Mesenchymal stem cell (in vitro differentiated cells and primary cell): Measurements from ENCODE around the gene ADA.

ENCODE experiments used
- DNase-seq: peaks from one replicate; pipeline ENCODE4 v3.0.0-alpha.2; 2013
- H2AFZ ChIP-seq: one replicate; pipeline ENCODE4 v1.6.1; 2013; ENCODE audit warnings: low read depth, mild to moderate bottlenecking, control low read depth, inconsistent platforms, low read length, moderate library complexity
- H2AK5ac ChIP-seq: 2 replicates; pipeline ENCODE4 v1.6.1; 2013; ENCODE audit warnings: low read length, moderate library complexity, mild to moderate bottlenecking, inconsistent platforms; ENCODE audit not compliant: severe bottlenecking
- H2BK120ac ChIP-seq: one replicate; pipeline ENCODE4 v1.6.1; 2013; ENCODE audit warnings: low read depth, mild to moderate bottlenecking, inconsistent platforms, low read length, moderate library complexity
- H2BK12ac ChIP-seq, 2 experiments: one replicate each; pipeline ENCODE4 v1.6.1; 2013; ENCODE audit warnings: inconsistent platforms in 2 of 2, low read length in 2 of 2, mild to moderate bottlenecking in 2 of 2, moderate library complexity in 2 of 2, control low read depth in 1 of 2
- H2BK15ac ChIP-seq: one replicate; pipeline ENCODE4 v1.6.1; 2013; ENCODE audit warnings: mild to moderate bottlenecking, low read depth, inconsistent platforms; ENCODE audit not compliant: poor library complexity, severe bottlenecking
- H2BK5ac ChIP-seq: 2 replicates; pipeline ENCODE4 v1.6.1; 2013; ENCODE audit warnings: low read depth, mild to moderate bottlenecking, low read length, control low read depth, inconsistent platforms; ENCODE audit not compliant: poor library complexity, severe bottlenecking
- H3K14ac ChIP-seq, 2 experiments: one replicate each; pipeline ENCODE4 v1.6.1; 2013; ENCODE audit warnings: inconsistent platforms in 2 of 2, low read length in 2 of 2, control low read depth in 1 of 2, mild to moderate bottlenecking in 1 of 2, moderate library complexity in 1 of 2
- H3K18ac ChIP-seq, 2 experiments: one replicate each; pipeline ENCODE4 v1.6.1; 2013; ENCODE audit warnings: inconsistent platforms in 2 of 2, low read length in 2 of 2, control low read depth in 1 of 2, low read depth in 1 of 2, mild to moderate bottlenecking in 1 of 2
- H3K23ac ChIP-seq, 2 experiments: one replicate each; pipeline ENCODE4 v1.6.1; 2013; ENCODE audit warnings: inconsistent platforms in 2 of 2, low read length in 2 of 2, mild to moderate bottlenecking in 2 of 2, moderate library complexity in 2 of 2, control low read depth in 1 of 2
- H3K27ac ChIP-seq: 2 replicates; pipeline ENCODE4 v1.5.1; 2013; ENCODE audit warnings: mild to moderate bottlenecking, moderate library complexity, low read length, control low read depth, inconsistent platforms; ENCODE audit not compliant: poor library complexity, severe bottlenecking
- H3K27me3 ChIP-seq, 2 experiments: 2 replicates each; pipeline versions ENCODE4 v1.6.1 to v1.7.0; 2013; ENCODE audit warnings: low read length in 2 of 2, mild to moderate bottlenecking in 2 of 2, moderate library complexity in 2 of 2, control low read depth in 1 of 2, inconsistent platforms in 1 of 2; ENCODE audit not compliant: control insufficient read depth in 1 of 2, insufficient read depth in 1 of 2
- H3K36me3 ChIP-seq, 2 experiments: 2 replicates each; pipeline versions ENCODE4 v1.6.1 to v1.7.0; 2013; ENCODE audit warnings: low read length in 2 of 2, control low read depth in 1 of 2, inconsistent platforms in 1 of 2, low read depth in 1 of 2, mild to moderate bottlenecking in 1 of 2; ENCODE audit not compliant: insufficient read depth in 2 of 2, control insufficient read depth in 1 of 2
- H3K4ac ChIP-seq, 2 experiments: one replicate each; pipeline ENCODE4 v1.6.1; 2013; ENCODE audit warnings: inconsistent platforms in 2 of 2, low read length in 2 of 2, mild to moderate bottlenecking in 2 of 2, moderate library complexity in 2 of 2, control low read depth in 1 of 2, low read depth in 1 of 2
- H3K4me1 ChIP-seq: 2 replicates; pipeline ENCODE4 v1.6.1; 2013; ENCODE audit warnings: low read depth, low read length, control low read depth; ENCODE audit not compliant: control insufficient read depth, insufficient read depth
- H3K4me2 ChIP-seq: 2 replicates; pipeline ENCODE4 v1.6.1; 2013; ENCODE audit warnings: low read length, mild to moderate bottlenecking, inconsistent platforms; ENCODE audit not compliant: poor library complexity, severe bottlenecking
- H3K4me3 ChIP-seq, 2 experiments: 2 replicates each; pipeline versions ENCODE4 v1.5.1 to v1.7.0; 2013; ENCODE audit warnings: low read length in 2 of 2, mild to moderate bottlenecking in 2 of 2, control low read depth in 1 of 2, low read depth in 1 of 2; ENCODE audit not compliant: insufficient read depth in 1 of 2
- H3K79me1 ChIP-seq: replicated peaks from 2 replicates; pipeline ENCODE4 v1.6.1; 2013; ENCODE audit warnings: mild to moderate bottlenecking, control low read depth, low read length, inconsistent platforms; ENCODE audit not compliant: poor library complexity, severe bottlenecking
- H3K9ac ChIP-seq: 2 replicates; pipeline ENCODE4 v1.7.0; 2013; ENCODE audit warnings: mild to moderate bottlenecking, low read length, moderate library complexity
- H3K9me3 ChIP-seq: 2 replicates; pipeline ENCODE4 v1.7.0; 2013; ENCODE audit warnings: mild to moderate bottlenecking, low read length; ENCODE audit not compliant: control insufficient read depth
- H4K8ac ChIP-seq: one replicate; pipeline ENCODE4 v1.6.1; 2013; ENCODE audit warnings: inconsistent platforms, mild to moderate bottlenecking, low read length, moderate library complexity
- H4K91ac ChIP-seq: one replicate; pipeline ENCODE4 v1.6.1; 2013; ENCODE audit warnings: mild to moderate bottlenecking, low read length, inconsistent platforms
- WGBS: methylation state at CpG from one replicate; pipeline ENCODE4 v1.1.7; 2013; ENCODE audit warnings: mixed read lengths; 5-methylcytosine and 5-hydroxymethylcytosine counted together

ADA gene

DNA sequence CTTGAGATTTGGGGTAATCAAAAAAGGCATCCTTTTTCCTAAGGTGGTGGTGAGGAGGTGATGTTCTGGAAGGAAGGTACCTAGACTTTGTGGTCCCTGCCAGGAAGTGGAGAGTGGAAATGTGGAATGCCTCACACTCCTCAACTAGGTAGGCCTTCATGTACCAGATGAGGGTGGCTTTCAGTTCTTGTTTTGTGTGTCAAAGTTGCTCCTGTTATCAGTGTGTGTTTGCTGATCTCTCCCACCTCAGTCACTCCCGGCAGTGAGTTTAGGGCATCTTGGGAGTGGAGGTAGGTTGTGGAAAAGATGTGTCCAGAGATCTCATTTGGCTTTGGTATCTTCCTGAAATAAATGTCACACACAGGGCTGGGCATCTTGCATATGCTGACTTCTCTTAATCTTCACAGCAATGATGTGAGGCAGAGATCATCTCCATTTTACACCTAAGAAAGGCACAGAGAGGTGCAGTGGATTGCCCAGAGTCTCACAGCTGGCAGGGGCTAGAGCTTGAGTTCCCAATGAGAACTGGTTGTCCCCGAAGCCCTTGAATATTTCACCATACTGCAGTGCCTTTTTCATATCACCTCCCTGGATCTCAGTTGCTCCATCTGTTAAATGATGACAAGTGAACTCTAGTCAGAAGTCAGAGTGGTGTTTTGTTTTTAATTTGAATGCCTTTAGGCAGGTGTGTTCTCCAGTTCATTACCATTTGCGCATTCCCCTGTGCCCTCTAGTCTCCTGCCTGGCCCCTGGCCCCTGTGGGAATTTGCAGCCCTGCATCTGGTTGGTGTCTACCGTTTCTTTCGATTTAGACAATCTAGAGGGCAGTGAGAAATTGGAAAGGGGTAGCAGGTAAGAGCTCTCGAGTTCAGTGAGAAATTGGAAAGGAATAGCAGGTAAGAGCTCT is 66.2 kb downstream of the ADA start:
- H3K9me3 ChIP-seq, result no peaks in the 10 kb centered on the region
- no peak overlapping the region for H3K27ac ChIP-seq
- H2BK12ac ChIP-seq, result peak overlapping the region; percentile 12 to 29
- no peak overlapping the region for H3K14ac ChIP-seq
- H3K4me1 ChIP-seq, result peaks cover 12% of the 10 kb centered on the region
- 95% methylated on average over 5 of the region's 6 CpGs for WGBS
- H2AK5ac ChIP-seq, result no peak overlapping the region
- H3K4ac ChIP-seq, result no peak overlapping the region
- no peak overlapping the region for H4K91ac ChIP-seq
- H3K9ac ChIP-seq, result peak overlapping the region; percentile 9
- DNase-seq, result no peak
- no peak overlapping the region for H2BK15ac ChIP-seq
- H3K36me3 ChIP-seq, result peaks cover 0 to 38% of the 10 kb centered on the region in 2 experiments
- H3K27me3 ChIP-seq, result no peaks in the 10 kb centered on the region
- no peak overlapping the region for H2AFZ ChIP-seq
- no peak overlapping the region for H3K4me2 ChIP-seq
- H3K23ac ChIP-seq, result no peak overlapping the region
- H3K4me3 ChIP-seq, result peak overlapping the region in 1 of 2 experiments; percentile 88
- no peak overlapping the region for H4K8ac ChIP-seq
- peaks cover 13% of the 10 kb centered on the region for H3K79me1 ChIP-seq
- no peak overlapping the region for H3K18ac ChIP-seq
- no peak overlapping the region for H2BK5ac ChIP-seq
- no peak overlapping the region for H2BK120ac ChIP-seq

DNA sequence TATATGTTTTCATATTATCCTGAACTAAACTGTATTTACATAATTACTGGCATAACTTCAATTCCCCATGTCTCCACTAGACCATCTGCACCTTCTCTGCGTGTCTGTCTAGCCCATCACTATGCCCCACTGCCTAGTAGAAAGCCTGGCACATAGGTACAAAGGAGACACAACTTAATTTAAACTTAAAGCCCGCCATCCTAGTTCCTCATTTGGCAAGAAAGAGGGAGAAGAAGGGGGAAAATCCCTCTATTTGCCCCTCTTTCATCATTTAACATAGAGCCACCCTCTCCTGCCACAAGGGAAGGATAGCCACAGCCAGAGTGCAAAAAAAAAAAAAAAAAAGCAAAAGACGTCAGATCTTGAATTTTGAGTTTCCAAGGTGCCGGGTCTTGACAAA is 67.3 kb downstream of the ADA start:
- H3K4me1 ChIP-seq, result peaks cover 8% of the 10 kb centered on the region
- no peak overlapping the region for H4K8ac ChIP-seq
- DNase-seq, result no peak

DNA sequence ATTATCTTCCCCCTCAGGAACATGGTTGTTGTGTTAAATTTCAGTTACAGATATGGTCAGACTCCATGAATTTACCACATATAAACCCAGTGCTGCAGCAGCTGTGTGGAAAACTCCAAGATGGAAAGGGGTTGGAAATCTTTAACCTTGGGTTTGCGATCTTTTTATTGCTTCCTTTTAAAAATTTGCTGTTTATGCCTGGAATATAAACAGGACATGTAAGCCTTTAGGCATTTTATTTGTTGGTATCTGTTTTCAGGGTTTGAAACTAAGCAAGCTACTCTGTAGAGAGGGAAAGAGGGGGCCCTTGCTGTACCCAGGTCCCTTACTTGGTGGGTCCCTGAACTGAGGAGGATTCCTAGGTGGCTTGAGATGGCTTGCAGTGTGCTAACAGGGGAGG is 68.3 kb downstream of the ADA start:
- Histone ChIP-seq H4K91ac (peak overlapping the region; percentile 58), H3K36me3 (peaks cover 0 to 27% of the 10 kb centered on the region in 2 experiments), H4K8ac (no peak overlapping the region), H3K9ac (peak overlapping the region; percentile 94), H3K79me1 (peaks cover 13% of the 10 kb centered on the region), H3K23ac (no peak overlapping the region), H2BK120ac (no peak overlapping the region), H3K18ac (peak overlapping the region; percentile 58 to 82), H3K27me3 (no peaks in the 10 kb centered on the region), H3K4me1 (peaks cover 8% of the 10 kb centered on the region), H2BK12ac (peak overlapping the region in 1 of 2 experiments; percentile 73), H3K9me3 (no peaks in the 10 kb centered on the region), H2AFZ (no peak overlapping the region), H3K14ac (no peak overlapping the region), H2AK5ac (no peak overlapping the region), H3K4me3 (peak overlapping the region in 1 of 2 experiments; percentile 88), H3K27ac (no peak overlapping the region), H3K4me2 (no peak overlapping the region), H2BK5ac (no peak overlapping the region), H2BK15ac (no peak overlapping the region), H3K4ac (peak overlapping the region in 1 of 2 experiments; percentile 85)
- DNase-seq, result peak; percentile 66
- 18% methylated on average over 1 of the region's 1 CpG for WGBS

More for the DNA sequence above, 67.3 kb downstream of the ADA start:
- Histone ChIP-seq H3K79me1 (peaks cover 13% of the 10 kb centered on the region), H4K91ac (no peak overlapping the region), H3K18ac (no peak overlapping the region), H2BK120ac (no peak overlapping the region), H3K14ac (no peak overlapping the region), H3K4me2 (no peak overlapping the region), H3K23ac (no peak overlapping the region), H2BK12ac (peak overlapping the region; percentile 11 to 34), H3K36me3 (peaks cover 0 to 27% of the 10 kb centered on the region in 2 experiments), H3K4me3 (peak overlapping the region in 1 of 2 experiments; percentile 88), H3K9me3 (no peaks in the 10 kb centered on the region), H2BK15ac (no peak overlapping the region), H2BK5ac (no peak overlapping the region), H3K9ac (peak overlapping the region; percentile 94), H3K27ac (no peak overlapping the region), H3K4ac (no peak overlapping the region), H2AFZ (no peak overlapping the region), H3K27me3 (no peaks in the 10 kb centered on the region), H2AK5ac (no peak overlapping the region)
- WGBS, result 93% methylated on average over 4 of the region's 4 CpGs

DNA sequence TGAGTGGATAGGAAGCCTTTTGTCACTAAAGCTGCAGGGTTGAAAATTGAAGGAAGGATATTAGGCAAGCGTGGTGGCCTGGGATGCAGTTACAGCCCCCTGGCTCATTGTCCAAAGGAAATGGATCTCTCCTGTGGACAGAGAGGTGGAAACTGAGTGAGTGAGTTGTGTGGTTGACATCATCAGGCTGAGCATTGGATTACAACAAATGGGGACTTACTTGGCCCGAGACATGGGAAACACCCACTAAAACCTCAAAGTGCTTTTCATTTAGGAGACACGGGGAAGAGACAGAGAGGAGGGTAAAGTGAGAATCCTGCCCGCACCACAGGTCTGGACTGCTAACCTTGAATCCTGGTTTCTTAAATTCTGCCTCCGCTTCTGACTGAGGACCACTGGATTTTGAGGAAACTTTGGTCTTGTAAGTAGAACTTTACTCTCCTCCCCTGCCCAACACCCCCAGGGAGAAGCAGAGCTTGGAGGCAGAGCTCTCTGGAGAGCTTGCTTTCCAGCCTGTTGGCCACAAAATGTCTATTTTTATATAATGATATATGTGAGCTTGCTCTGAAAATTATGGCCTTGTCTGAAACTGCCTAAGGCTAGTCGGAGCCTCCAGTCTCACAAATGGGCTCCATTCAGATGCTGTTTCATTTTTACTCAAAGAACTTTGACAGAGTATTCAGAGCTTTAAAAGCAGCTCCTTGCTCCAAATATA is 69.0 kb downstream of the ADA start, which contains the start of gene PKIG:
TSS of gene PKIG (plus strand) at position 269 of the 715 bp plus-strand sequence. CDS start 31,978 bp downstream, outside the sequence.
- 37% methylated on average over 5 of the region's 6 CpGs for WGBS
- peak; percentile 88 for DNase-seq
- Histone ChIP-seq H3K9me3 (no peaks in the 10 kb centered on the region), H2BK5ac (no peak within 1 kb of the TSS), H3K14ac (no peak within 1 kb of the TSS), H3K18ac (peak within 1 kb of the TSS; percentile 87 to 91), H3K4me3 (peak within 1 kb of the TSS in 1 of 2 experiments; percentile 88), H3K36me3 (peaks cover 0 to 24% of the 10 kb centered on the region in 2 experiments), H2BK12ac (peak within 1 kb of the TSS; percentile 88 to 90), H3K4ac (peak within 1 kb of the TSS; percentile 47 to 85), H4K8ac (peak within 1 kb of the TSS; percentile 67), H3K4me2 (peak within 1 kb of the TSS; percentile 37), H2AFZ (no peak within 1 kb of the TSS), H3K23ac (no peak within 1 kb of the TSS), H3K4me1 (peaks cover 8% of the 10 kb centered on the region), H2BK15ac (peak within 1 kb of the TSS; percentile 99), H3K79me1 (peaks cover 14% of the 10 kb centered on the region), H3K9ac (peak within 1 kb of the TSS; percentile 94), H3K27me3 (no peaks in the 10 kb centered on the region), H3K27ac (peak within 1 kb of the TSS; percentile 31), H2BK120ac (peak within 1 kb of the TSS; percentile 4), H2AK5ac (peak within 1 kb of the TSS; percentile 56), H4K91ac (peak within 1 kb of the TSS; percentile 78)
